Large intestine (tissue), 3 donors: ENCODE data around the gene SYF2. TPM values are rescaled to one million over a fixed set of nuclear protein-coding genes. Genes with fewer than 3 reads are reported as not detected.

Experiments used
- DNase-seq, 2 donors: peaks; one replicate each; pipeline versions ENCODE4 v3.0.0 to v3.0.0-alpha.2; 2013
- H3K27ac ChIP-seq: one replicate; pipeline ENCODE4 v1.5.1; 2013; ENCODE audit warnings: low read length
- H3K27me3 ChIP-seq: 2 replicates; pipeline ENCODE4 v1.6.1; 2013; ENCODE audit warnings: low read length; ENCODE audit not compliant: control insufficient read depth, insufficient read depth
- H3K36me3 ChIP-seq: 2 replicates; pipeline ENCODE4 v1.6.1; 2013; ENCODE audit warnings: low read length; ENCODE audit not compliant: control insufficient read depth, insufficient read depth
- H3K4me1 ChIP-seq: one replicate; pipeline ENCODE4 v1.6.1; 2013; ENCODE audit warnings: low read length; ENCODE audit not compliant: control insufficient read depth, insufficient read depth
- H3K4me3 ChIP-seq: one replicate; pipeline ENCODE4 v1.5.1; 2013; ENCODE audit warnings: low read length
- H3K9me3 ChIP-seq: one replicate; pipeline ENCODE4 v1.6.1; 2013; ENCODE audit warnings: mild to moderate bottlenecking, low read depth, low read length, moderate library complexity; ENCODE audit not compliant: control insufficient read depth
- WGBS: methylation state at CpG from one replicate; pipeline ENCODE4 v1.1.5; 2013; ENCODE audit warnings: low lambda C conversion rate; ENCODE audit not compliant: insufficient coverage; 5-methylcytosine and 5-hydroxymethylcytosine counted together
- polyA plus RNA-seq: library from polyadenylated mRNA; unstranded; fragments of 120-200 nt; gene quantifications from one replicate; pipeline ENCODE4 v1.2.1, GENCODE V29; 2013

Gene SYF2
- polyA plus RNA-seq, 1 donor, result 70.3 TPM

- no peak for DNase-seq
- H3K27me3 ChIP-seq, result no peaks in the 10 kb centered on the region
- WGBS, result 80% methylated on average over 1 of the region's 4 CpGs
- H3K27ac ChIP-seq, result no peak overlapping the region
- no peaks in the 10 kb centered on the region for H3K36me3 ChIP-seq
- peaks cover 20% of the 10 kb centered on the region for H3K4me1 ChIP-seq
- no peaks in the 10 kb centered on the region for H3K9me3 ChIP-seq
- H3K4me3 ChIP-seq, result no peak overlapping the region
Observed at GRCh38 chr1:25209516-25209915, 22.8 kb downstream of the SYF2 start.

GRCh38 chr1:25208561-25209222, 23.6 kb downstream of the SYF2 start:
- Histone ChIP-seq H3K36me3 (no peaks in the 10 kb centered on the region), H3K27ac (no peak overlapping the region), H3K4me1 (peaks cover 20% of the 10 kb centered on the region), H3K27me3 (no peaks in the 10 kb centered on the region), H3K9me3 (no peaks in the 10 kb centered on the region), H3K4me3 (no peak overlapping the region)
- no peak for DNase-seq
- WGBS, result 17% methylated on average over 1 of the region's 2 CpGs

GRCh38 chr1:25208092-25208491, 24.2 kb downstream of the SYF2 start:
- no peaks in the 10 kb centered on the region for H3K36me3 ChIP-seq
- no peaks in the 10 kb centered on the region for H3K27me3 ChIP-seq
- peak overlapping the region; percentile 60 for H3K27ac ChIP-seq
- H3K4me1 ChIP-seq, result peaks cover 20% of the 10 kb centered on the region
- H3K9me3 ChIP-seq, result no peaks in the 10 kb centered on the region
- peak in 1 of 2 donors; percentile 54 for DNase-seq
- no peak overlapping the region for H3K4me3 ChIP-seq
- WGBS, result no CpG with 5 or more reads among the region's 1 CpG

- Histone ChIP-seq H3K4me1 (peaks cover 20% of the 10 kb centered on the region), H3K27me3 (no peaks in the 10 kb centered on the region), H3K4me3 (no peak overlapping the region), H3K9me3 (no peaks in the 10 kb centered on the region), H3K27ac (no peak overlapping the region), H3K36me3 (no peaks in the 10 kb centered on the region)
- no peak for DNase-seq
- WGBS, result no CpG with 5 or more reads among the region's 5 CpGs
Observed at GRCh38 chr1:25206201-25206600, 26.1 kb downstream of the SYF2 start.

GRCh38 chr1:25205786-25206185, 26.5 kb downstream of the SYF2 start:
- no peak overlapping the region for H3K27ac ChIP-seq
- H3K4me1 ChIP-seq, result peaks cover 20% of the 10 kb centered on the region
- DNase-seq, result no peak
- no peak overlapping the region for H3K4me3 ChIP-seq
- WGBS, result no CpG with 5 or more reads among the region's 5 CpGs
- H3K9me3 ChIP-seq, result no peaks in the 10 kb centered on the region
- no peaks in the 10 kb centered on the region for H3K36me3 ChIP-seq
- no peaks in the 10 kb centered on the region for H3K27me3 ChIP-seq

GRCh38 chr1:25204797-25205480, 27.4 kb downstream of the SYF2 start:
- Histone ChIP-seq H3K4me3 (no peak overlapping the region), H3K9me3 (no peaks in the 10 kb centered on the region), H3K36me3 (no peaks in the 10 kb centered on the region), H3K4me1 (peaks cover 23% of the 10 kb centered on the region), H3K27ac (no peak overlapping the region), H3K27me3 (no peaks in the 10 kb centered on the region)
- peak in 1 of 2 donors; percentile 27 for DNase-seq
- no CpG with 5 or more reads among the region's 9 CpGs for WGBS

GRCh38 chr1:25201006-25201405, 31.3 kb downstream of the SYF2 start:
- no peak for DNase-seq
- WGBS, result no CpG with 5 or more reads among the region's 7 CpGs
- Histone ChIP-seq H3K27ac (no peak overlapping the region), H3K4me1 (peaks cover 22% of the 10 kb centered on the region), H3K4me3 (no peak overlapping the region), H3K36me3 (no peaks in the 10 kb centered on the region), H3K27me3 (no peaks in the 10 kb centered on the region), H3K9me3 (no peaks in the 10 kb centered on the region)

- WGBS, result no CpG with 5 or more reads among the region's 20 CpGs
Observed at GRCh38 chr1:25199819-25200620, 32.3 kb downstream of the SYF2 start.

GRCh38 chr1:25198663-25199252, 33.5 kb downstream of the SYF2 start:
- no peak for DNase-seq
- WGBS, result no CpG with 5 or more reads among the region's 20 CpGs
- no peak overlapping the region for H3K4me3 ChIP-seq
- H3K36me3 ChIP-seq, result no peaks in the 10 kb centered on the region
- no peak overlapping the region for H3K27ac ChIP-seq
- no peaks in the 10 kb centered on the region for H3K27me3 ChIP-seq
- H3K9me3 ChIP-seq, result no peaks in the 10 kb centered on the region
- H3K4me1 ChIP-seq, result peaks cover 29% of the 10 kb centered on the region

More at GRCh38 chr1:25199819-25200620, 32.3 kb downstream of the SYF2 start:
- H3K4me1 ChIP-seq, result peaks cover 29% of the 10 kb centered on the region
- H3K36me3 ChIP-seq, result no peaks in the 10 kb centered on the region
- H3K9me3 ChIP-seq, result no peaks in the 10 kb centered on the region
- H3K27ac ChIP-seq, result no peak overlapping the region
- DNase-seq, result no peak
- H3K27me3 ChIP-seq, result no peaks in the 10 kb centered on the region
- H3K4me3 ChIP-seq, result no peak overlapping the region

GRCh38 chr1:25197982-25198662, 34.2 kb downstream of the SYF2 start:
- H3K27me3 ChIP-seq, result no peaks in the 10 kb centered on the region
- peak overlapping the region; percentile 50 for H3K27ac ChIP-seq
- 40% methylated on average over 1 of the region's 11 CpGs for WGBS
- peaks cover 35% of the 10 kb centered on the region for H3K4me1 ChIP-seq
- no peaks in the 10 kb centered on the region for H3K9me3 ChIP-seq
- H3K36me3 ChIP-seq, result no peaks in the 10 kb centered on the region
- DNase-seq, result peak; percentile 67 to 78
- H3K4me3 ChIP-seq, result no peak overlapping the region
